HG02571 (cell line): ENCODE measurements around the gene UCKL1.
"Not testable (repeated sequence)": the region's sequence is repeated elsewhere in the genome, so short reads cannot be mapped to it uniquely, and the experiment has no call there.

Source experiments
- ATAC-seq: cut with Tn5 transposase; IDR thresholded peaks from one replicate; pipeline ENCODE4 v1.9.1; 2021; ENCODE audit warnings: mild to moderate bottlenecking, moderate library complexity; ENCODE audit not compliant: unreplicated experiment

The UCKL1 gene

GRCh38 chr20:63944078-63944941, 11.9 kb downstream of the UCKL1 start:
- ATAC-seq: no peak

- no peak for ATAC-seq
Observed at GRCh38 chr20:63943808-63944077, 12.5 kb downstream of the UCKL1 start.

GRCh38 chr20:63942969-63943807, 13.0 kb downstream of the UCKL1 start:
- ATAC-seq: no peak

- ATAC-seq: no peak
Observed at GRCh38 chr20:63942250-63942951, 13.8 kb downstream of the UCKL1 start.

GRCh38 chr20:63941282-63942081, 14.7 kb downstream of the UCKL1 start:
- ATAC-seq: no peak

- ATAC-seq: no peak
Observed at GRCh38 chr20:63940472-63941266, 15.5 kb downstream of the UCKL1 start.

GRCh38 chr20:63940071-63940471, 16.1 kb downstream of the UCKL1 start:
- no peak for ATAC-seq

- no peak for ATAC-seq
Observed at GRCh38 chr20:63939061-63939935, 16.9 kb downstream of the UCKL1 start.

GRCh38 chr20:63937596-63937995, 18.6 kb downstream of the UCKL1 start:
- ATAC-seq: no peak

GRCh38 chr20:63935447-63935846, 20.8 kb downstream of the UCKL1 start:
- no peak for ATAC-seq

- no peak for ATAC-seq
Observed at GRCh38 chr20:63934271-63935068, 21.7 kb downstream of the UCKL1 start.

GRCh38 chr20:63933646-63934045, 22.6 kb downstream of the UCKL1 start:
- no peak for ATAC-seq

GRCh38 chr20:63932606-63933160, 23.5 kb downstream of the UCKL1 start:
- no peak for ATAC-seq

GRCh38 chr20:63931735-63932134, 24.5 kb downstream of the UCKL1 start:
- ATAC-seq: no peak

- no peak for ATAC-seq
Observed at GRCh38 chr20:63930971-63931553, 25.2 kb downstream of the UCKL1 start.

- ATAC-seq: not testable (repeated sequence)
Observed at GRCh38 chr20:63929473-63929883, 26.7 kb downstream of the UCKL1 start.

GRCh38 chr20:63929071-63929470, 27.1 kb downstream of the UCKL1 start:
- no peak for ATAC-seq
